DMS53 treated with DMSO at 0.1 percent for 48 hours (cell line): ENCODE results near the gene ZNF101.

ENCODE experiments used
- DNase-seq: peaks from one replicate; lab custom pipeline; 2025; ENCODE audit not compliant: unreplicated experiment; lab: John Stamatoyannopoulos, UW

Gene ZNF101

DNA sequence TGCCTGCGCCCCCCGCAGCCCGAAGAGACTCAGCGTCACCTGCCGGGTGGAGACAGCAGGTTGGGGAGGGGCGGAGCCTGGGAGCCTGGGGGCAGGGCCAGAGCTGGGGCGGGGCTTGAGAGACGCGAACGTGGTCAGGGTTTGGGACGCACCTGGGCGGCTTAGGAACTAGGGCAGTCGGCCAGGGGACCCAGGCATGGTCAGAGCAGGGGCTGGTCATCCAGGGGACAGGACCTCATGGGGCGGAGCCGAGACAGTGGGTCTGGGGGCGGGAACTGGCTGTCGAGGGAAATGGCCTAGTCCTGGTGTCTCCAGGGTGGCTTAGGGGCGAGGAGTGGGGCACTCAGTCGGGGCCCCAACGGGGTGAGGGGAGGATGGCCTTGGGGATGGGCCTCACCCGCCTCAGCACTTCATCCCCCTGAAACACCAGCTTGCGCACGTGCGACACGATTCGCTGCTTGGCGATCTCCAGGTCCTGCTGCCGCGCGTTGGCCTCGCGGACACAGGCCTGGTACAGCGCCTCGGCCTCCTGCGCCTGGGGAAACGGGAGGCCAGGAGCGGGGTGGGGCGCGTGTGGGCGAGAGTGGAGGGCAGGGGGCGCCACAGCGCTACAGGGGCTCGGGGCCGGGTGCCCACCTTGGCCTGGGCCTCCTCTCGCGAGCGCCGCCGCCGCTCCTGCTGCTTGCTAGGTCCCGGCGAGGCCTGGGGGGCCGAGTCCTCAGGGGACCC lies 31.0 kb upstream of the ZNF101 start:
- DNase-seq = no peak

DNA sequence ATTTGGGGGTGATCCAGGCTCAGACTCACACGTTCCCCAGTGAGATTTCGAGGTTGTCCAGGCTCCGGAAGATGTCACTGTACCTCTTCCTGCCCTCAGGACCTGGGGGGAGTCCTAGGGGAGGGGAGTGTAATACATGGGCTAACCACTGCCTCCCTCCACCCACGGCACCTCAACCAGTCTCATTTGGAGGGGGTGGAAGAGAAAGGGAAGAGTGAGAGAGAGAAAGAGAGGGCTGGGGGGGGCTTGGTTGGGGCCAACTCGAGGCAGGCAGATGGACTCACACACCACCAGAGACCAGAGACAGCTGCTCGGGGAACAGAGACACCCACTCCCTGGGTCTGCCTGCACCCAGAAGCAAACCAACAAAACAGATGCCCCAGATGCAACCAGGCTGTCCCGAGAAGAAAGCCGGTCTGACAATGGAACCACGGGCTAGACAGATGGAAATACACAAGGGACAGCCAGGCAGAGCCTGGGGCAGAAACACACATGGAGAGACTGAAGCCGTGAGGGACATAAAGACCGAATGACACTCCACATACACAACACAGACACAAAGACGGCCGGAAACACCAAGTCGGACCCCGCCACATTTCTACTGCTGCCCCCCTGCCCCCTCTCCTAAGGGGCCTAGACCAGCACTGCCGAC lies 26.0 kb upstream of the ZNF101 start:
- DNase-seq = no peak

- DNase-seq = peak; percentile 15
Measured at GRCh38 chr19:19643158-19644053, 25.2 kb upstream of the ZNF101 start, which contains the start of gene GMIP. Gene GMIP (minus strand): TSS chr19:19643657. CDS start chr19:19643529, 128 bp downstream.

GRCh38 chr19:19644054-19644388 lies 24.6 kb upstream of the ZNF101 start:
- DNase-seq = no peak

GRCh38 chr19:19645233-19645870 lies 23.3 kb upstream of the ZNF101 start:
- DNase-seq = no peak

- no peak for DNase-seq
Measured at GRCh38 chr19:19647037-19647835, 21.4 kb upstream of the ZNF101 start.

DNA sequence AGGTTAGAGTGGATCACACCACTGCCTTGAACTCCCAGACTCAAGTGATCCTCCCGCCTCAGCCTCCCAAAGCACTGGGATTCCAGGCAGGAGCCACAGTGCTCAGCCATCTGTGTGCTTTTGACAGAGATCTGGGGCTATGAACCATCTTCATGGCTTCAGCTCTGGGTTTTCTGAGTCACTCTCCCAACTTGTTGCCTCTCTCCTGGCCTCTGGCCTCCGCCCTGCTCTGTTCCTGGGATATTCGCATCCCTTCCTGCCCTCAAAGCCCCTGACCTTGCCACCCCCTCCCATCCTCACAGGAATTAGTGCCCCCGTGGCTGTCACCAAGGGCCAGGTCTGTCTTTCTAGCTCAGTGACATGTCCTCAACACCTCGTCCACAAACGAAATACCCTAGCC lies 19.5 kb upstream of the ZNF101 start:
- no peak for DNase-seq

- no peak for DNase-seq
Measured at GRCh38 chr19:19649580-19649995, 19.1 kb upstream of the ZNF101 start.

DNA sequence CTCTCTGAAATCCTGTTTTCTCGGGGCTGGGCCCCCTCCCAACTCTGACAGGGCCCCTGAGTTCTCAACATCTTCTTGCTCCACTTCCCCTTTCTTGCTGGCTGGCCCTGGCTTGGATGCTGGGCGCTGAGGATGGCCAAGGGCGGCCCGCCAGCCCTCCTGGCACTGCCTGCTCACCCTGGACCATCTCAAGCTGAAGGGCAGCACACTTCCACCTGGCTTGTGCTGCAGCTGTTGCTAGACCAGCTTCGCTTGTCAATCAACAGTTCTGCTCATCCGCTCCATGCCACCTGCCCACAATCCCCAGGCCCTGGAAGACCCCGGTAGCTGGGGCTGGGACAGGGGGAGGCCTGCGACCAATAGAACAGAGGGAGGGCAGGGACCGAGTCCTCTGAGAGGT lies 18.3 kb upstream of the ZNF101 start:
- no peak for DNase-seq

DNA sequence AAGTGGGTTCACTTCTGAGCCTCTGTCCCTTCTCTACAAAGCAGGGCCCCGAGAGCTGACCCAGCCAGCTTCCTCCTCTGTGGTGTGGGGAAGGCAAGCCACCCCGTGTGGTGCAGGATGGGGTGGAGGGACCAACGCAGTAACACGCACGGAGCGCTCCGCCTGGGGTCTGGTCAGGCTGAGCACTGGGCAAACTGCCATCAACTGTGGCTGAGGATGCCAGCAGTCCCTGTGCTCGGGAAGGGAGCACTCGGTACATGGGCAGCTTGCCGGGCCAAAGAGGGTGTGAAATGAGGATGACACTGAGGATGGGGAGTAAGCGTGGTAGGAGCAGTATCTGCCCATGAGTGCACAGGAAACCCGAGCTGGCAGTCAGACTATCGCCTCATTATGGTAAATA lies 17.6 kb upstream of the ZNF101 start:
- DNase-seq = no peak

DNA sequence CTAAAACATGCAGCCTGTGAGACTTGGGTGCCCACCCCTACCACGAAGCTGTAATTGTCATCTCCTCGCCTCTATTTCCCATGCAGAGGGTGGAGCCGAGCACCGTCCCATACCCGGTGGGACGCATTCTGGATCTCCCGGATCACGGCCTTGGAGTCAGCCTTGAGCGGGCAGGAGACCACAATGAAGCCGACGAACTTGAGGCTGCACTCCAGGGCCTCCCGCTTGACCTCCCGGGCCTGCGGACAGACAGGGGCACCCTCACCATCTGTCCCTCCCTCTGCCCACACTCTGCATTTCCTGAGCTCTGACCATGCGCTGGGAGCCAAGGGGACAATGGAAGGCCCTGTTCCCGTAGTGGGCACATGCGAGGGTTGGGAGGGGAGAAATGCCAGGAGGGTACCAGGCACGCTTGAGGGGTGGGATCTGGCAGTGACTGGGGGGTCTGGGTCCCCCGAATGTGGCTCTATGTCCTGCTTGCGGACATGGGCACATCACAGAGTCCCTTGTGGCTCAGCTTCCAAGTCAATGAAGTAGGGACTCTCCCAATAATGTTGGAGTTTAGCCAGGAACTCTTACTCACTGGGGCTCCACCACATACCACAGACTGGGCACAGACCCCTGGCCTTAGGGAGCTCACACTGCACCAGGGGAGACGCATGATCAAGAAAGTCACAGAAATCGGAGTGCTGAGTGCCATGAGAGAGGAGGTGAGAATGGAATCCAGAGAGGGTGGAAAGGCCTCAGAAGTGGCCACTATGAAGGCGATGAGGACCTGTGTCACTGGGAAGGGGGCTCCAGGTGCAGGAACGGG lies 15.9 kb upstream of the ZNF101 start:
- DNase-seq = no peak

DNA sequence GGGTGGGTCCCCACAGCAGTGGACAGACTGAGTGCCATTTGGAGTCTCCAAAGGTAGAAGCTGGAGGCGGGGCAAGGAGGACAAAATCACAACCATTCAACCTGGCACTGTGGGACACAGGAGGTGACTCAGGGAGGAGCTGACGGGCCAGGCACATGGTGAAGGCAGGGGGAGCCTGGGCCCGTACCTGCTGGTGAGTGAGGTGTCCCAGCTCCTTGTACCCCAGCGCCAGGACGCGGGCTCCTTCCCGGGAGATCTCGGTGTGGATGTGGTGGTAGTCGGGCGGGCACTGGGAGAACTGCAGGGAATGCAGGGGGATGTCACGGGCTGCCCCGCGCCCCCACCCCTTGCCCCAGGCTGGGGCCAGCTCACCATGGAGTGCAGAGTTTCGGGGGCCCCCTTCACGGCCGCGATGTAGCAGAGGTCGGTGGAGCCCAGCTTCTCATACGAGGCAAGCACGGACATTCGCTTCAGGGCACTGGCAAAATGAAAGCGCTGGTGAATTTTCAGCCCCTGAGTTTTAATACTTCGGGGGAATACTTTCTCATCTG lies 15.0 kb upstream of the ZNF101 start:
- no peak for DNase-seq

DNA sequence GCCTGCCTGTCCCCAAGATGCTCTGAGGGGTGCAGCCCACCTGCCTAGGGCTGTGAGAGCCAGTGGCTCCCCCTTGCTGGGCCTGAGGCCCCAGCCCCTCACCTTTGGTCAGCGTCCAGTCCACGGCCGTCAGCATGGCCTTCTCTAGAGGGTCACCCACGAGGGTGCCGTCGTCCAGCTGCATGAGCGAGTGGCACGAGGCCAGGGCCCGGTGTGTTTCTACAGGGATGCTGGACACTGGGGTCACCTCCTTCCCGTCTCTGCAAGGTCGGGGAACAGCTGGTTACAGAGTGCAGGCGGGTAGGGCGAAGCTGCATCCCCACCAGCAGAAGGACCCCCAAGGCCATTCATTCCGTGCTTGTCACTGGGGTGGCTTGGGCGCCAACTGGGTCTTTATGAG lies 14.2 kb upstream of the ZNF101 start:
- DNase-seq = no peak

DNA sequence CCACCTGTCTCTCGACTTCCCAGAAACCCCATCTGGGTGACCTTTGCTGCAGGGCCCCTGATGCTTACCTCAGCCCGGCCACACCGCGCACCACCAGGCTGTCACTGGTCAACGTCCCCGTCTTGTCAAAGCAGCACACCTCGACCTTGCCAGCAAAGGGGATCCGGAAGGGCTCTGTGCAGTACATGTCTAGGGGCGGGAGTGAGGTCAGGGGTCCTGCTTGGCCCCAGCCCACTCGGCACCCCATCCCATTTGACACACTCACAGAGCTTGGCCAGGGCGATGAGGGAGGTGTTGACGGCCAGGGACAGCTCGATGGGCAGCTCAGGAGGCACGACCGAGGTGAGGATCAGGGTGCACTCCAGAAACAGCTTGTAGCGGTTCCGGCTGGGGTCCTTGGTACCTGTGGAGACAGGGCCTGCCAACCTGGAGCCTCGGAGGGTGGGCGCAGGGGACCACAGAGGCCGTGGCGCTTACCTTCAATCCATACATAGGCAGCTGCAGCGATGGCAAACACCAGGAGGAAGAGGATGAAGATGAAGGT lies 13.5 kb upstream of the ZNF101 start:
- no peak for DNase-seq

DNA sequence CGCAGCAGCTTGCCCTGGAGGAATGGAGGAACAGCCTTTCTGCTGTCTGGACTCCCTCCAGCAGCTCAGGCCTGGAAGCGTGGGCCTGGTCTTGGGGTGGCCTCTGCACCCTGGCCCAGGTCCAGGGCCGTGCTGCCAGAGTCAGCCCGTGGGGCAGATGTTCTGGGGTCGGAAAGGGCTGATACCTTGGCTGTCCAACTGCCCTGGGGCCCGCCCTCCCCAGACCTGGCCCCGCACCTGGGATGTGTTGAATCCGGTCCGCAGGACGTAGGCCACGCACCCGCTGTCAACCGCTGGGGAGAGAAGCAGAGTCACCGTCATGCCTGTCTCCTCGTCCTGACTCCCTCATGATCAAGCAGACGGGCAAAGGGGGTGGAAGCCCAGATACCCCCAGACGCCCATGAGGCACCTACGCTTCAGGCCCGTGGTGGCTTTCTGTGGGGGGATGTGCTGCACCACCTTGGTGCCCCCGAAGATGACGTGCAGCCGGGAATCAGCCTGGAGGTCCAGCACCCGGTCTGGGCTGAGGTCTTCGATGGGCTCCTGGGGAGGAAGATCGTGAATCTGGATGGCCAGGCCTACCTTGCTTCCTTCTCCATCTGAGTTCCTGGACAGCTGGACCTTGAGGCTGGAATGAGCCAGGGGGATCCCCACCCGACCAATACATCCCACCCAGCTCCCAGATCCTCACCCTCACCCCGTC lies 12.8 kb upstream of the ZNF101 start:
- no peak for DNase-seq

DNA sequence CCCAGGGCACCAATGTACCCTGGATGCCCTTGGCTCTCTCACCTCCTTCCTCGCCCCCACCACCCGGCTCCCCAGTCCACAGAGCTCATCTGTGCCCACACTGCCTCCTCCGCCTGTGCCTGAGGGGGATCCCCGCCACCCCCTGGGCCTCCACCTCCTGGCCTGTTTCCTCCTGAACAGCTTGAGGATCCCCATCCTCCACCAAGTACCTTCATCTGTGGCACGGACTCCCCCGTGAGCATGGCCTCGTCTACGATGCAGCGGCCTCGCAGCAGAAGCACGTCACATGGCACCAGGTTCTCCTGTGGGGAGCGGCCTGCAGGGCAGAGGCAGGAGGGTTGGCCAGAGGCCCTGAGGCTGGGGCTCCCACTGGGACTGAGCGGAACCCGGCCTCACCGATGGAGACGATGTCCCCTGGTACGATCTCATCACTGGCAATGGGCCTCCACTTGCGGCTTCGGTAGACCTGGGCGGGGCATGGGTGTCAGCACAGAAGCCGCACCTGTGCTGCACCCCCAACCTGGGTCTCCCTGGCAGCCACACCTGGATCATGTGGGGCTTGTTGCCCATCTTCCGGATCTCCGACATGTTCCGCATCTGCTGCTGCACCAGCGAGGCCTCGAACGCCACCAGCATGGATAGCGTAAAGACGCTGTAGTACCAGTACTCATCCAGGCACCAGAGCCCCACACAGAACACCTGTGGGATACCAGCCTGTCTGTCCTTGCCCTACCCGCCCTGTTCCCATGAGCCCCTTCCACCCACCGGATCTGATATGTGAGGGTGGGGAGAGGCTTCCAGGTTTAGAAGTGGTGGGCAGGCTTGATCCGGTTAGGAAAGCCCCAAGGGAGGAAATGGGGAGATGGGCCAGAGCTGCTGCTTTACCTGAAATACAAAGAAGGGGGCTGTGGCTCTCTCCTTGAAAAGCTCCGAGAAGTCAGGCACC lies 11.9 kb upstream of the ZNF101 start:
- DNase-seq = no peak

DNA sequence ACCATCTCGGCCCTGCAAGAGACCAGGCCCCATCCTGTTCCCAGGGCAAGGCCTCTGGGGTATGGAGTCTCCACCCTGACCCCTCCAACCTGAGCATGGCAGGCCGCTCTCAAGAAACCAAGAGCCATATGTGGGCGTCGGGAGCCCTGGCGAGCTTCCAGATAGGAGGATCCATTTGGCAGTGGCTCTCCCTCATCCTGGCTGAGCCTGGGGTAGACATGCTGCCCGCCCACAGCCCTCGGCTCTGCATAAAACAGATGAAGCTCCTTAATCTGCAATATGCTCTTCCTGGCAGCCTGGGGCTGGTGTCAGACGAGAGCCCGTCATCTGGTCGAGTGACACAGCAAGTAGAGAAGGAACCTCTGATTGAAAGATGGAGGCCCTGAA lies 11.2 kb upstream of the ZNF101 start:
- no peak for DNase-seq
